Measurements from ENCODE around the gene PLCB2.
A peak's percentile ranks its signal among the peaks of the same experiment; 100 is the strongest.

The PLCB2 gene

DNA sequence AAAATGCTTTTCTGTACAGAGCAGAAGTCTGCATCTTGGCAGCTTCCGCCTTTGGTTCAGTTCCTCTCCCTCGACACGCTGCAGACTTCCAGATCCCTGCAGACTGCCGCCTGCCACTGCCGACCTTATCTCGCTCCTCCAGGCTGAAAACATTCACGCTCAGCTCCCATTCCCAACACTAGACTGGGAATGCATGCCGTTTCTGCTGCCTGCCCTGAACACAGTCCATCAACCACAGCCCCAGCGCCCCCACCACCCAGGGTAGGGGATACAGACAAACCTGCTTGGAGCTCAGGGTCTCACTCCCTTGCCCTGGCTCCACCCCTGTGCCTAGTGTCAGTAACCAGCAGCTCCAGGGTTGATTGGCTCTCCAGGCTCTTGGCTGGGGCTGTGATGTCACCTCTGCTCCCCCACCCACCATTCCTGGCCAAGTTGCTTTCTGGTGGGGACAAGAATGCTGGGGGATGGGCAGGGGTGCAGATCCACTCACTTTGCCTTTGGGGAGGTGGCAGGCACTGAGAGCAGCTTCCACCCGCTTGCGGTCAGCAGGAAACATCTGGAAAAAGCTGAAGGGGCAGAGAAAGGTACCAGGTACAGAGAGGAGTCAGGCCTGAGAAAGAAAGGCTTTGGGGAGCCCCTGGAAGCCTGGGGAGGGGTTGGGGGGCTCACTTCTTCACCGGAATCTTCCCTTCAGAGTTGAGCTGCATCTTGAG is 6.1 kb downstream of the PLCB2 start:
- no peak for DNase-seq

DNA sequence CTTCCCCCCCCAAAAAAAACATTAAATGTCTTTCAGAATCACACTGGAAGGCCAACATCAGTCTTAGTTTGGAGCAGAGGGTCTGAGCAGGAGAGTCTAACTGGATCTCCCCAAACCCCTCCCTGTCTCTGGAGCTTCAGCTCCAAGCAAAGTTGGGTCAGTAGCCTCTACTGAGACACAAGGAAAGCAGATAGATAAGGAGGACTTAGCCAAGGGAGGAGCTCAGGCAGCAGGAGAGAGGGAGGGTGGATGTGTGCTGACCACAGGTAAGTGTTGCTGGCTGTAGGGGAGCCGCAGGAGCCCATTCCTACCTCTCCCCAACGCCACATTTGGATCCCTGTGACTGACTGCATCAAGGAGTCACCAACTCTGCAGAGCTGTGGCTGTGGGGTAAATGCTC is 7.0 kb downstream of the PLCB2 start:
- DNase-seq = no peak

- DNase-seq = no peak
These were observed 7.4 kb downstream of the PLCB2 start for GRCh38 chr15:40300367-40300766.

DNA sequence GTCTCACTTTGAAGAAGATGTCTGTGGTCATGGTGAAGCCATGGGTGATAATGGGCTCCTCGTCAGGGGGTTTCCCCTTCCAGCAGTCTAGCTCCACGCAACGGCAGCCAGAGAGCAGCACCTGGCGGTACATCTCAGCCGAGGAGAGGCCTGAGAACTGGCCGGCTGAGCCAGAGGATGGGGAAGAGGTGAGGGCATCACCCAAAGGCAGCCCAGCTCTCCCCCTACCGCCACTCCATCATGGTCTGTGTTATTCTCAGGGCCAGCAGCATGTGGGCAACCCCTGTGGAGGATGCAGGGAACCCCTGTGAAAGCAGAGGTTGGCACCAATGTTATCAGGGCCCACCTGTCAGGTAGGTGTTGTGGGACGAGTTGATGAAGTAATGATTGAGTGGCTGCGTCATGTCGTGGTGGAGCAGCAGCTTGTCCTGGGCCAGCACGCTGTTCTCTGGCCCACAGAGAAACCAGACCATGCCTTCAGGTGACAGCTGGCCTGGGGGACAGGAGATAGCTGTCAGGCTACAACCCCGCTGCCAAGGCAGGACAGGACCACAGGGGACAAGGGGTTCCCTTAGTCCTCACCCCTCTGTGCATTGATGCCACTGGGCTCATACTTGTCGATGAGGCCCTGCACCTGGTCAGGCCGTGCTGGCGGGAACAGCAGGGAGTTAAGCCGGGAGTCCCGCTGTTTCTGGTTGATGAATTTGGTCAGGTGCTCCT is 9.4 kb downstream of the PLCB2 start:
- DNase-seq = no peak

- DNase-seq = no peak
These were observed 10.4 kb downstream of the PLCB2 start for GRCh38 chr15:40297356-40297755.

GRCh38 chr15:40296561-40297230 is 11.0 kb downstream of the PLCB2 start:
- no peak for DNase-seq

- no peak for DNase-seq
These were observed 11.7 kb downstream of the PLCB2 start for GRCh38 chr15:40295877-40296560.

GRCh38 chr15:40295297-40295696 is 12.4 kb downstream of the PLCB2 start:
- DNase-seq = no peak

- no peak for DNase-seq
These were observed 13.5 kb downstream of the PLCB2 start for GRCh38 chr15:40293905-40294895.

- DNase-seq = no peak
These were observed 14.7 kb downstream of the PLCB2 start for GRCh38 chr15:40293006-40293405.

DNA sequence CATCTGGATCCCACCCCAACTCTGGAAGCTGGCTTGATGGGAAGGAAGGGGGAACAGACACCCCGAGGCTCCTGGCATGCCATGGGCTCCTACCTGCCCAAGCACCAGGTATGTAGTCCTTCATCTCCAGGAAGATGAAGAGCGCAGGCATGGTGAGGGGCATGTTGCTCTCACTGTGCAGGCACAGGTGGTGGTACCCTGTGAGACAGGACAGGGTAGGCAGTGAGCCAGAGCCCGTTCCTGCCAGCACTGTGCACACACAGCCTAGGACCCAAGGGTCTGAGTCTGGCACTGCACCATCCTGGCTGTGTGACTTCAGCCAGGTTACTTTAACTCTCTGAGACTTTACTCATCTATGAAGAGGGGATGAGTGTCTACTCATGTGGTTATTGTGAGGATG is 15.5 kb downstream of the PLCB2 start:
- no peak for DNase-seq

- DNase-seq = no peak
These were observed 16.7 kb downstream of the PLCB2 start for GRCh38 chr15:40290918-40291574.

- no peak for DNase-seq
These were observed 17.2 kb downstream of the PLCB2 start for GRCh38 chr15:40290545-40290917.

DNA sequence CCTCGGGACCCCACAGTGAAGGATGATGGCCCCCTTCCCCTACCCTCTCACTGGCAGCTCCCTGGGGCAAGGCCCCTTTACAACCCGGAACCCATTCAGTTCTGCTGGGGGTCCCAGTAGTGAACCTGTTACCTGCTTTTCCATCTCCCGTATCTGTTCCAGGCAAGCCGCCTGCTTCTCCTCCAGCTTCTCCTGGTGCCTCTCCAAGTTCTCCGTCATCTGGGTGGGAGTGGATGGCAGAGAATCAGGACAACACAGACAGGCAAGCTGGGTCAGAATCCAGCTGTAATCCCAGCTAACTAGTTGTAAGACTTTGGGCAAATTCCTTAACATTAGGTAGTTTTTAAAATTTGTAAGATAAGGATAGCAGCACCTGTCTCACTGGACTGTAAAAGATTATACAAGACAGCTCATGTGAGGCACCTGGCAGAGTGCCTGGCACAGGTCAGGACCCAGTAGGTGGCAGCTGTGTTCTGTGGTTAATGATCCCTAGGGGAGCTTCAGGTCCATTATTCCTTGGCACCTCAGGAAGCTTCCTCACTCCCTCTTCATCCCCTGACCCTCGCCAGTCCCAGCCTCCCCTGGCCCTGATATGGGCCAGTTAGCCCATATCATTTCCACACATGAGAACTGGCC is 18.5 kb downstream of the PLCB2 start:
- peak in 1 of 2 experiments; percentile 50 for DNase-seq

DNA sequence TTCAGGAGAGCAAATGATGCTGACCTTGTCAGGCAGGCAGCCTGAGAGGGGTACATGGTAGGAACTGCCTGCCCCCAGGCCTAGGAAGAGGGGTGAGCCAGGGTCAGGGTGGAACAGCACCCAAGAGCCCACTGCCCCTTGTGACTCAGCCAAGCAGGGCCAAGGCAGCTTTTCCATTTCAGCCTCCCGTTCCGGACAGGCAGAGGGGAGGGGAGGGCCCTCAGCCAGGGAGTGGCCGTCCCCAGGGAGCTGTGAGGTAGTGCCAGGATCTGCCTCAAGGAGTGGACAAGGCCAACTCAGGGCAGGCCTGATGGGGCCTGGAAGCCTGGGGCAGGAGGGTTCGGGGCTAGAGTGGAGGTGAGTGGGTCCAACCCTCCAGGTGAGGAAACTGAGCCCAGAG is 19.8 kb downstream of the PLCB2 start:
- no peak for DNase-seq

DNA sequence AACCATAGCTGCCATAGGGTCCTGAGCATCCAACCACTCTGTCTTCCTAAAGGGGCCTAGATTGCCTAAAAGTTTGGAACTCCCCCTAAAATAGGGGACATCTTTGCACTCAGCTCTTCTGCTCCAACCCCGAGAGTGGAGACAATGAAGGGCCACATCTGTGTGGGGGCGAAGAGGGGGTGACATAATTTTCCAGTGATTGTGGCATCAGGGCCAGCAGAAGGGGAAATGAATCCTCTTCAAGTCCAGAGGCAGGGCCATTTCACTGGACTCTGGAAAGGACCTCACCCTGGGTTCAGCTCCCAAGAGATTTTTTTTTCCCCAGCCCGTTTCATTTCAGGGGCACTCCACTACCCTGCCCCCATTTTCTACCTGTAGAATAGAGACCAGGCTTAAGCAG is 20.2 kb downstream of the PLCB2 start:
- DNase-seq = no peak

DNA sequence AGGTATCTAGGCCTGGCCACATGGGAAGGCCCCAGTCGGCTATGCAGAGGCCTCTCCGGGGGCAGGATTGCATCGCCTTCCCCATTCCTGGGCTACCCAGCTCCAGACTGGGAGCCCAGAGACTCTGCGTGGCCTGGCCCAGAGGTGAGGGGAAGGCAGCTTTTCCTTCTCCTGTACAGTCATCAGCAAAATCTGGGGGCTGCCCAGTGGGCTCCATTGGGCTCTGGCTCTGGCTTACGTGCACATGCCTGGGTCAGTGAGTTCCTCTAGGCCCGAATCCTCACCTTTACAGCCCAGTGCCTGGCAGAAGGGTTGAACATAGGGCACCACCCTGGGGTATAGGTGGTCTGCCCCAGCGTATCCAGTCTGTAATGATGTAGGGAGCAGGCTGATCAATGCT is 20.9 kb downstream of the PLCB2 start:
- no peak for DNase-seq

DNA sequence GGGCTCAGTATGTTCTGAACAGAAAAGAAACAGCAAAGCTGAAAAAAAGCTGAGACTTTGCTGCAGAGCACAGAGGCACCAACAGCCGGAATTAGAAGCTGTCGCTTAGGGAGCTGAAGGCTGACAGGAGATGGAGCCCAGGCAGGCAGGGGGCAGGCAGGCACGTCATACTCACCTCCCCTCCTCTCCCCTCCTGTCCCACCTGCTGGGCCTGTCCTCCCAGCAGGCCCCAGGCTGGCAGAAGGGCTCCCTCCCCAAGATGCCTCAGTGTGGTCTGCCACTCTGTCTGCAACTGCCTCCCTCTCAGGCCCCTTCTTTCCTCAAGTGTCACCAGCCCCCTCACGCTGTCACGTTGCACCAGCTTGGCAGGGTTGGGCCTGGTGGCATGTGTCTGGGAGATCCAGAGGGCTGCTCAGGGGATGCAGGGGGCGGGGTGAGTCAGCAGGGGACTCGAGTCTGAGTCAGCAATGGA is 21.6 kb downstream of the PLCB2 start:
- DNase-seq = no peak

- no peak for DNase-seq
These were observed 22.2 kb downstream of the PLCB2 start for GRCh38 chr15:40285554-40286011.

DNA sequence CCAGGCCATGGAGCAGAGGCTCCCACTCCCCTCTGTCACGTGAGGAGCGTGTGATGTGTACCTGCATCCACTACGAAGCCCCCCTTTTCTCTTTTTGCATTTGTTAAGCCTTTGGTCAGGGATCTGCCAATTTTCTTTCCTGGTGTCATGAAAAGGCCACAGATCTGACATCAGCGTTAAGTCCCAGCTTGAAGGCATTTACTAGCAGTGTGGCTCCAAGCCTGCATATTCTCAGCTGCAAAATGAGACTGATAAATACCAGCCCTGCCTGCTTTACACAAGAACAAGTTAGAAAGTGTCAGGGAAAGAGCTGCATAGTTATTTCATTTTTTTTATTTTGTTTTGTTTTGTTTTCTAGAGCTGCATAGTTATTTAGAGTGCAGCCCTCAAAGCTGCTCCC is 22.6 kb downstream of the PLCB2 start:
- DNase-seq = no peak

All from NCI-H2081 (cell line).